OCI-LY1 (cell line): Measurements from ENCODE around the gene CAMK2D.

Experiments used
- H2AFZ ChIP-seq: fragments of 200-600 bp; sonication (generic), shearing (Covaris generic); 2 replicates; pipeline ENCODE4 v1.6.0; 2014; ENCODE audit warnings: antibody characterized with exemption, mild to moderate bottlenecking, low read length
- H3F3A ChIP-seq: fragments of 200-600 bp; sonication (generic), shearing (Covaris generic); 2 replicates; pipeline ENCODE4 v1.6.0; 2014; ENCODE audit warnings: mild to moderate bottlenecking, antibody characterized with exemption, low read length, moderate library complexity; ENCODE audit not compliant: insufficient read depth
- H3K27ac ChIP-seq: fragments of 200-600 bp; sonication (generic); 2 replicates; pipeline ENCODE4 v1.5.1; 2014; ENCODE audit warnings: low read length, mixed run types, mild to moderate bottlenecking, low read depth; ENCODE audit not compliant: poor library complexity, severe bottlenecking
- H3K27me3 ChIP-seq: fragments of 200-600 bp; sonication (generic); 2 replicates; pipeline ENCODE4 v1.6.0; 2014; ENCODE audit warnings: antibody characterized with exemption, mild to moderate bottlenecking, low read length, moderate library complexity; ENCODE audit not compliant: insufficient read depth
- H3K36me3 ChIP-seq: fragments of 200-600 bp; sonication (generic); 2 replicates; pipeline ENCODE4 v1.6.1; 2014; ENCODE audit warnings: mild to moderate bottlenecking, antibody characterized with exemption, low read length, moderate library complexity, mixed read lengths; ENCODE audit not compliant: insufficient read depth
- H3K4me1 ChIP-seq: fragments of 200-600 bp; sonication (generic); 2 replicates; pipeline ENCODE4 v1.5.1; 2014; ENCODE audit warnings: mild to moderate bottlenecking, low read length, moderate library complexity; ENCODE audit not compliant: insufficient read depth, severe bottlenecking
- H3K4me2 ChIP-seq: fragments of 200-600 bp; sonication (generic), shearing (Covaris generic); 2 replicates; pipeline ENCODE4 v1.6.1; 2014; ENCODE audit warnings: low read length
- H3K4me3 ChIP-seq: fragments of 200-600 bp; sonication (generic); 2 replicates; pipeline ENCODE4 v1.5.1; 2014; ENCODE audit warnings: low read length, low read depth, mild to moderate bottlenecking, mixed read lengths; ENCODE audit not compliant: poor library complexity, severe bottlenecking
- H3K79me2 ChIP-seq: fragments of 200-600 bp; shearing (Covaris generic); 2 replicates; pipeline ENCODE4 v1.6.1; 2016; ENCODE audit warnings: mixed run types, low read length, mixed read lengths; ENCODE audit not compliant: insufficient read depth
- H3K9ac ChIP-seq: fragments of 200-600 bp; sonication (generic), shearing (Covaris generic); 2 replicates; pipeline ENCODE4 v1.6.1; 2014; ENCODE audit warnings: mild to moderate bottlenecking, low read length, mixed read lengths
- H3K9me2 ChIP-seq: fragments of 200-600 bp; sonication (generic), shearing (Covaris generic); 2 replicates; pipeline ENCODE4 v1.6.1; 2014; ENCODE audit warnings: low read depth, mild to moderate bottlenecking, low read length, mixed read lengths
- H3K9me3 ChIP-seq: fragments of 200-600 bp; shearing (Covaris generic); 2 replicates; pipeline ENCODE4 v1.6.1; 2014; ENCODE audit warnings: low read length, mixed read lengths
- H4K20me1 ChIP-seq: fragments of 200-600 bp; sonication (generic), shearing (Covaris generic); 2 replicates; pipeline ENCODE4 v1.6.0; 2016; ENCODE audit warnings: mild to moderate bottlenecking, low read length; ENCODE audit not compliant: insufficient read depth
- CTCF ChIP-seq: fragments of 200-600 bp; sonication (generic), shearing (Covaris generic); IDR thresholded peaks from 2 replicates; pipeline ENCODE4 v1.5.1; 2017; ENCODE audit warnings: mild to moderate bottlenecking, antibody characterized with exemption, low read length, moderate library complexity, mixed read lengths
- EZH2 ChIP-seq: fragments of 200-600 bp; sonication (generic), shearing (Covaris generic); IDR thresholded peaks from 2 replicates; pipeline ENCODE4 v1.8.0; 2017; ENCODE audit warnings: borderline replicate concordance, mixed run types, mild to moderate bottlenecking, antibody characterized with exemption, low read length, moderate library complexity, mixed read lengths

The CAMK2D gene

GRCh38 chr4:113446019-113446418 lies 315.5 kb downstream of the CAMK2D start:
- H3K36me3 ChIP-seq: no peaks in the 10 kb centered on the region
- no peaks in the 10 kb centered on the region for H3K9me2 ChIP-seq
- H2AFZ ChIP-seq: no peak overlapping the region
- no peak overlapping the region for H3K9ac ChIP-seq
- H3K27ac ChIP-seq: no peak overlapping the region
- H3K4me1 ChIP-seq: no peaks in the 10 kb centered on the region
- TF ChIP-seq EZH2 (no peak), CTCF (no peak)
- H3K4me2 ChIP-seq: no peak overlapping the region
- no peaks in the 10 kb centered on the region for H3K9me3 ChIP-seq
- no peaks in the 10 kb centered on the region for H3K79me2 ChIP-seq
- H4K20me1 ChIP-seq: no peaks in the 10 kb centered on the region
- no peaks in the 10 kb centered on the region for H3K27me3 ChIP-seq
- no peaks in the 10 kb centered on the region for H3F3A ChIP-seq
- no peak overlapping the region for H3K4me3 ChIP-seq

GRCh38 chr4:113445286-113445685 lies 316.3 kb downstream of the CAMK2D start:
- Histone ChIP-seq H3K9me2 (no peaks in the 10 kb centered on the region), H3K4me1 (no peaks in the 10 kb centered on the region), H3K9ac (no peak overlapping the region), H3K4me2 (no peak overlapping the region), H3K79me2 (no peaks in the 10 kb centered on the region), H3K27ac (no peak overlapping the region), H3F3A (no peaks in the 10 kb centered on the region), H3K4me3 (no peak overlapping the region), H4K20me1 (no peaks in the 10 kb centered on the region), H3K9me3 (no peaks in the 10 kb centered on the region), H2AFZ (no peak overlapping the region), H3K36me3 (no peaks in the 10 kb centered on the region), H3K27me3 (no peaks in the 10 kb centered on the region)
- TF ChIP-seq EZH2 (no peak), CTCF (no peak)

- Histone ChIP-seq H3K4me3 (no peak overlapping the region), H3K27me3 (no peaks in the 10 kb centered on the region), H3F3A (no peaks in the 10 kb centered on the region), H3K9ac (no peak overlapping the region), H4K20me1 (no peaks in the 10 kb centered on the region), H3K9me3 (no peaks in the 10 kb centered on the region), H3K4me1 (no peaks in the 10 kb centered on the region), H3K27ac (no peak overlapping the region), H3K4me2 (no peak overlapping the region), H2AFZ (no peak overlapping the region), H3K79me2 (no peaks in the 10 kb centered on the region), H3K9me2 (no peaks in the 10 kb centered on the region), H3K36me3 (no peaks in the 10 kb centered on the region)
- TF ChIP-seq CTCF (no peak), EZH2 (no peak)
These were observed 317.2 kb downstream of the CAMK2D start for GRCh38 chr4:113444386-113444785.
